Loucy (cell line): Measurements from ENCODE around the gene IL22RA2.
A peak's percentile ranks its signal among the peaks of the same experiment; 100 is the strongest.

Experiments used
- EZH2phosphoT487 ChIP-seq: fragments of 200-600 bp; IDR thresholded peaks from 2 replicates; pipeline ENCODE4 v1.6.1; 2018; ENCODE audit warnings: antibody characterized with exemption, mild to moderate bottlenecking, moderate library complexity, borderline replicate concordance
- TF ChIP-seq, protein P1 (sequence below): fragments of 200-600 bp; sonication (generic); conservative IDR thresholded peaks from 2 replicates; pipeline ENCODE4 v1.5.1; 2014; ENCODE audit warnings: mild to moderate bottlenecking, antibody characterized with exemption, low read length

DNA sequence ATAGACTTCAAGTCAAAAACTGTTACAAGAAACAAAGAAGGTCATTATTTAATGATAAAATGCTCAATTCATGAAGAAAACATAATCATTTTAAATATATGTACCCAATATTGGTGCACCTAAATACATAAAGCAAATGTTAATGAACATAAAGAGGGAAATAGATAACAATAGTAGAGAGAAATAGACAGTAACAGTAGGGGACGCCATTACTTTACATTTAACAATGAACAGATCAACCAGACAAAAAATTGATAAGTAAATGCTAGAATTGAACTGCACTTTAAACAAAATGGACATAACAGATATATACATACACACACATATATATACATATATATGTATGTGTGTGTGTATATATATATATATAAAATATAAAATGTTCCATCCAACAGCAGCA lies 37.4 kb downstream of the IL22RA2 start:
- TF ChIP-seq, protein P1, sequence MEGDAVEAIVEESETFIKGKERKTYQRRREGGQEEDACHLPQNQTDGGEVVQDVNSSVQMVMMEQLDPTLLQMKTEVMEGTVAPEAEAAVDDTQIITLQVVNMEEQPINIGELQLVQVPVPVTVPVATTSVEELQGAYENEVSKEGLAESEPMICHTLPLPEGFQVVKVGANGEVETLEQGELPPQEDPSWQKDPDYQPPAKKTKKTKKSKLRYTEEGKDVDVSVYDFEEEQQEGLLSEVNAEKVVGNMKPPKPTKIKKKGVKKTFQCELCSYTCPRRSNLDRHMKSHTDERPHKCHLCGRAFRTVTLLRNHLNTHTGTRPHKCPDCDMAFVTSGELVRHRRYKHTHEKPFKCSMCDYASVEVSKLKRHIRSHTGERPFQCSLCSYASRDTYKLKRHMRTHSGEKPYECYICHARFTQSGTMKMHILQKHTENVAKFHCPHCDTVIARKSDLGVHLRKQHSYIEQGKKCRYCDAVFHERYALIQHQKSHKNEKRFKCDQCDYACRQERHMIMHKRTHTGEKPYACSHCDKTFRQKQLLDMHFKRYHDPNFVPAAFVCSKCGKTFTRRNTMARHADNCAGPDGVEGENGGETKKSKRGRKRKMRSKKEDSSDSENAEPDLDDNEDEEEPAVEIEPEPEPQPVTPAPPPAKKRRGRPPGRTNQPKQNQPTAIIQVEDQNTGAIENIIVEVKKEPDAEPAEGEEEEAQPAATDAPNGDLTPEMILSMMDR: peak; percentile 67
- no peak for TF ChIP-seq EZH2phosphoT487
